WERI-Rb-1 (cell line): ENCODE data around the gene XYLT2.

Experiments
- DNase-seq: peaks from one replicate; pipeline ENCODE4 v3.0.0-alpha.2; 2020
- H3K27ac ChIP-seq: fragments of 250-450 bp; sonication (Bioruptor Pico); 2 replicates; pipeline ENCODE4 v1.5.1; 2020; ENCODE audit warnings: mild to moderate bottlenecking, moderate library complexity
- H3K27me3 ChIP-seq: fragments of 250-450 bp; sonication (Bioruptor Pico); 2 replicates; pipeline ENCODE4 v1.5.1; 2021; ENCODE audit warnings: mild to moderate bottlenecking, low read depth, moderate library complexity; ENCODE audit not compliant: insufficient read depth, severe bottlenecking
- H3K36me3 ChIP-seq: fragments of 250-450 bp; sonication (Bioruptor Pico); 2 replicates; pipeline ENCODE4 v1.5.1; 2020; ENCODE audit warnings: mild to moderate bottlenecking, moderate library complexity
- H3K4me3 ChIP-seq: 2 replicates; pipeline ENCODE4 v1.5.1; 2011; ENCODE audit warnings: low read depth, mild to moderate bottlenecking, control low read depth, low read length
- H3K9me3 ChIP-seq: fragments of 250-450 bp; sonication (Bioruptor Pico); 2 replicates; pipeline ENCODE4 v1.5.1; 2021; ENCODE audit warnings: mild to moderate bottlenecking, moderate library complexity; ENCODE audit not compliant: severe bottlenecking
- CTCF ChIP-seq: IDR thresholded peaks from 2 replicates; pipeline ENCODE4 v1.5.1; 2011; ENCODE audit warnings: low read depth, mild to moderate bottlenecking, control low read depth, inconsistent platforms, low read length

Gene XYLT2

GRCh38 chr17:50352693-50353599 is 7.0 kb downstream of the XYLT2 start:
- Histone ChIP-seq H3K27ac (no peak overlapping the region), H3K9me3 (no peaks in the 10 kb centered on the region), H3K27me3 (no peaks in the 10 kb centered on the region), H3K36me3 (peaks cover 39% of the 10 kb centered on the region), H3K4me3 (no peak overlapping the region)
- no peak for DNase-seq
- TF ChIP-seq CTCF, result no peak

- H3K27ac ChIP-seq, result no peak overlapping the region
- H3K36me3 ChIP-seq, result peaks cover 47% of the 10 kb centered on the region
- no peak for DNase-seq
- H3K9me3 ChIP-seq, result no peaks in the 10 kb centered on the region
- no peaks in the 10 kb centered on the region for H3K27me3 ChIP-seq
- no peak for TF ChIP-seq CTCF
- no peak overlapping the region for H3K4me3 ChIP-seq
Observed at GRCh38 chr17:50353600-50354195, 7.8 kb downstream of the XYLT2 start.

- no peak overlapping the region for H3K27ac ChIP-seq
- no peak overlapping the region for H3K4me3 ChIP-seq
- H3K9me3 ChIP-seq, result no peaks in the 10 kb centered on the region
- DNase-seq, result no peak
- no peak for TF ChIP-seq CTCF
- H3K36me3 ChIP-seq, result peaks cover 52% of the 10 kb centered on the region
- no peaks in the 10 kb centered on the region for H3K27me3 ChIP-seq
Observed at GRCh38 chr17:50354198-50354597, 8.3 kb downstream of the XYLT2 start.

GRCh38 chr17:50354776-50355175 is 8.8 kb downstream of the XYLT2 start:
- no peak for DNase-seq
- no peak overlapping the region for H3K27ac ChIP-seq
- H3K36me3 ChIP-seq, result peaks cover 58% of the 10 kb centered on the region
- no peak overlapping the region for H3K4me3 ChIP-seq
- no peaks in the 10 kb centered on the region for H3K27me3 ChIP-seq
- no peaks in the 10 kb centered on the region for H3K9me3 ChIP-seq
- TF ChIP-seq CTCF, result no peak

- no peak for DNase-seq
- H3K27me3 ChIP-seq, result no peaks in the 10 kb centered on the region
- H3K36me3 ChIP-seq, result peaks cover 58% of the 10 kb centered on the region
- H3K27ac ChIP-seq, result no peak overlapping the region
- no peak for TF ChIP-seq CTCF
- H3K9me3 ChIP-seq, result no peaks in the 10 kb centered on the region
- H3K4me3 ChIP-seq, result no peak overlapping the region
Observed at GRCh38 chr17:50355336-50355700, 9.4 kb downstream of the XYLT2 start.
